Esophagus (tissue), 2 donors: ENCODE measurements around the gene WIZ. TPM values are rescaled to one million over a fixed set of nuclear protein-coding genes. Genes with fewer than 3 reads are reported as not detected.

ENCODE experiments used
- H3K27ac ChIP-seq, 2 donors: one replicate each; pipeline ENCODE4 v1.5.1; 2013; ENCODE audit warnings: low read depth in 2 of 2, mild to moderate bottlenecking in 2 of 2, inconsistent platforms in 1 of 2, low read length in 1 of 2, moderate library complexity in 1 of 2
- H3K27me3 ChIP-seq, 2 donors: one replicate each; pipeline ENCODE4 v1.6.1; 2013; ENCODE audit warnings: low read length in 2 of 2, control low read depth in 1 of 2, mild to moderate bottlenecking in 1 of 2; ENCODE audit not compliant: insufficient read depth in 2 of 2, control insufficient read depth in 1 of 2
- H3K36me3 ChIP-seq, 2 donors: one replicate each; pipeline ENCODE4 v1.6.1; 2013; ENCODE audit warnings: low read length in 1 of 2; ENCODE audit not compliant: control insufficient read depth in 2 of 2, insufficient read depth in 2 of 2
- H3K4me1 ChIP-seq, 2 donors: one replicate each; pipeline ENCODE4 v1.6.1; 2013; ENCODE audit warnings: low read length in 1 of 2; ENCODE audit not compliant: control insufficient read depth in 2 of 2, insufficient read depth in 2 of 2
- H3K4me3 ChIP-seq, 2 donors: one replicate each; pipeline ENCODE4 v1.5.1; 2013; ENCODE audit warnings: low read length in 2 of 2, mild to moderate bottlenecking in 2 of 2, low read depth in 1 of 2, moderate library complexity in 1 of 2
- H3K9me3 ChIP-seq, 2 donors: one replicate each; pipeline ENCODE4 v1.6.1; 2013; ENCODE audit warnings: mild to moderate bottlenecking in 2 of 2, low read depth in 1 of 2, low read length in 1 of 2, moderate library complexity in 1 of 2; ENCODE audit not compliant: control insufficient read depth in 2 of 2, insufficient read depth in 1 of 2
- WGBS, 2 donors: extraction: QIAGEN DNeasy Blood & Tissue Kit; methylation state at CpG; one replicate each; pipeline ENCODE4 v1.1.7; 2013; 5-methylcytosine and 5-hydroxymethylcytosine counted together
- polyA plus RNA-seq, 2 donors: library from polyadenylated mRNA; stranded (reverse); fragments of 200-250 nt; gene quantifications; one replicate each; pipeline ENCODE4 v1.2.3, GENCODE V29; 2013
- donor health status: healthy with polysubstance abuse.
- donor health status: Bipolar disorder and iron deficiency.

WIZ gene
- polyA plus RNA-seq, 2 donors, result 17.4 to 17.5 TPM

DNA sequence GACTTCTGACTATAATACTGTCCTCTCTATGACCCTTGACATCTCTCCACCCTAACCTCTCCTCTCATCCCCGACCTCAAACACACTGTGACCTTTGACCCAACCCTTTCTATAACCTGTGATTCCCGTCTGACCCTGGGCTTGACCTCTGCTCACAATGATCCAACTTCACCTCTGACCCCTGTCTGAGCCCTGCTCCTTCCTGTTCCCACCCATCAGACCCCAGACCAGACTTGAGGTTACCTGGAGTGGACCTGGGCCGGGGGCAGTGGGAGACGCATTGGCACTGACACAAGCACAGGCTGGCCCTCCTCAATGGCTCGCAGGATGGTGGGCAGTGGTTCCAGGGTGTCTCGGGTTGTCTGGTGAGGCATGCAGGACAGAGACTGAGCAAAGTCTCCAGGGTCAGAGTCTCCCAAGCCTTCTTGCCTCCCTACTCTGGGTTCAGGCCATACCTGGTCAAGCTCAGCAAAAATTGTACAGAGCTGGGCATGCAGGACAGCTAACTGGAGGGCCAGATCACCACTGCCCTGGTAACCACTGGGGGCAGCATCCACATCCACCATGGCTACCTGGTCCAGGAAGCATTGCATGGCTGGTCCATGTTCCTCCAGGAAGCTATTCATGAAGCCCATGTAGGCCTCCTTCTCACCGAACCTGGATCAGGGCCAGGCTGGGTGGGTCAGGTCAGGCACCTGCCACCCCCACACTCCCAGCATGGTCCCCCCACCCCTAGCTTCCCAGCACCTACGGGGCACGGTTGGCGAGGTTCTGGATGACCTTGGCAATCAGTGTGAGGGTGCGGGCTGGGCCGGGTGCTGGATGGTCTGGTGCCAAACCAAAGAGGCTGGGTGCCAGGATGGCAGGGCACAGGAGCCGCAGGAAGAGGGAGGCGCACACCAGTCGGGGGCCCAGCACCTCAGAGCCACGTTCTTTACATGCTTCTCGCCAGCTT is 4.4 kb upstream of the WIZ start:
- Histone ChIP-seq H3K27ac (no peak overlapping the region), H3K36me3 (no peaks in the 10 kb centered on the region), H3K4me3 (no peak overlapping the region), H3K9me3 (no peaks in the 10 kb centered on the region), H3K27me3 (no peaks in the 10 kb centered on the region), H3K4me1 (peaks cover 14 to 17% of the 10 kb centered on the region in 2 donors)
- WGBS, 2 donors, result 65 to 70% methylated on average over 17 of the region's 17 CpGs

DNA sequence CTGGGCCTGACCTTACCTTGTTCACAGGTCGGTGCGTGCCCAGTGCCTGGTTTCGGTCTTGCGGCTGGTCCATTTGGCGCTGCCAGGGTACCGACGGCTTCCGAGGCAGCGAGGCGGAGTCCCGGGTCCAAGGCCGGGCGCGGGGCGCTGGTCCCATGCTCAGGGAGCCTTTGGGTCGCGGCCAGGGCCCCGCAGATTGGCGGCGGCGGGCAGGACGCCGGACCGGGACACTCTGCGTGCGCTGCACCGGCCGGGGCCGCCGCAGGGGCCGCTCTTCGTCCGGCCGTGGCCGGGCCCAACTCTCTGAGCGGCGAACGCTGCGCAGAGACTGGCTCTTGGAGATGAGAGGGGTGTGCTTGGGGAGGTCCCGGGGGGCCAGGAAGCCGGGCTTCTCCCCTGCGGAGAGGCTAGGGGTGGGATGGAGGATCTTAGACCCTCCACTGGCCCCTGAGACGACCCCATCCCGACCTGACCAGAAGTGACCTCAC is 3.4 kb upstream of the WIZ start:
- no peaks in the 10 kb centered on the region for H3K9me3 ChIP-seq
- no peaks in the 10 kb centered on the region for H3K27me3 ChIP-seq
- WGBS, 2 donors, result 19 to 25% methylated on average over 42 to 44 of the region's 44 CpGs
- no peaks in the 10 kb centered on the region for H3K36me3 ChIP-seq
- peak overlapping the region in 1 of 2 donors; percentile 52 for H3K27ac ChIP-seq
- peaks cover 16 to 17% of the 10 kb centered on the region in 2 donors for H3K4me1 ChIP-seq
- H3K4me3 ChIP-seq, result peak overlapping the region; percentile 46 to 47

- peak overlapping the region; percentile 50 to 52 for H3K27ac ChIP-seq
- WGBS, 2 donors, result 19 to 23% methylated on average over 32 to 37 of the region's 37 CpGs
- no peaks in the 10 kb centered on the region for H3K36me3 ChIP-seq
Measured at GRCh38 chr19:15452111-15453047, 2.6 kb upstream of the WIZ start.

GRCh38 chr19:15450528-15450890 is 753 bp upstream of the WIZ start:
- WGBS, 2 donors, result 90 to 96% methylated on average over 1 of the region's 1 CpG
- H3K4me3 ChIP-seq, result no peak overlapping the region
- H3K27ac ChIP-seq, result peak overlapping the region in 1 of 2 donors; percentile 61

More at GRCh38 chr19:15452111-15453047, 2.6 kb upstream of the WIZ start:
- H3K9me3 ChIP-seq, result no peaks in the 10 kb centered on the region
- H3K27me3 ChIP-seq, result no peaks in the 10 kb centered on the region
- peak overlapping the region; percentile 46 to 47 for H3K4me3 ChIP-seq
- H3K4me1 ChIP-seq, result peaks cover 11 to 16% of the 10 kb centered on the region in 2 donors

DNA sequence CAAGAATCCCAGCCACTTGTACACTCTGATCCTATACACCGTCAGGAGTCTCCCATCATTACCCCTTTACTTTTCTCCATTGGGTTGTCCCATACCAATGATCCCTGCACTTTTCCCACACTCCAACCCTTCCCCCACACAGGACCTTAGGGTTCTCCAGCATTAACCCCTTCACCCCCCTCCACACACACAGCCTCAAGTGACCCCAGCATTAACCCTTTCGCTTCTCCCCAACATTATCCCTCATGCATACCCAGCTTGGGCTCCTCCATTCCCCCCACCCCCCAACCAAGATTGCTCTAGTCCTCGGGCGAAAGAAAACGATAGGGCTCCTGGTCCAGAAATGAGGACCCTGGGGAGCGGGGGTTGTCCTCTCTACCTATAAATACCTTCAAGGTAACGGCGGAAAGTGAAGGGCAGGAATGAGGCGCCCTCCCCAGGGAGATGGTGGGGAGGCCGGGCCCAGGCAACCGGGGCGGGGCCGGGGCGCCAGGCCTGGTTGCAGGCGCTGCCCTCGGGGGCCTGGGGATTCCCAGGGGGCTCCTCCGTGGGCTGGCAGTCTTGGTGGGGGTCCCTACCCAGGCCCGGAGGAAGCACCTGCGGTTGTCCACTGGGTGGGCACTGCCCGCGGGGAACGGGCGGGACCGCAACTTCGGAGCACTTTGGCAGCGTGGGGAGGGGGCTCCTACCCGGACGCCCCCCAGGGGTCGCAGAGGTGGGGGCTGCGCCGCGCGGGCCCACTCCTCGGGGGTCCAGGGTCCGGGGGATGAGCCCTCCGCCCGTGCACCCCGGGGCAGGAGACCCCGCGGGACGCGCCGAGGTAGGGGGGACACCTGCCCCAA is 757 bp downstream of the WIZ start:
- Histone ChIP-seq H3K4me1 (peaks cover 10 to 13% of the 10 kb centered on the region in 2 donors), H3K4me3 (peak overlapping the region; percentile 43 to 66), H3K27me3 (no peaks in the 10 kb centered on the region), H3K27ac (peak overlapping the region; percentile 13 to 67), H3K36me3 (no peaks in the 10 kb centered on the region), H3K9me3 (no peaks in the 10 kb centered on the region)
- 4 to 8% methylated on average over 32 to 43 of the region's 43 CpGs for WGBS, 2 donors

More at GRCh38 chr19:15450528-15450890, 753 bp upstream of the WIZ start:
- H3K27me3 ChIP-seq, result no peaks in the 10 kb centered on the region
- H3K9me3 ChIP-seq, result no peaks in the 10 kb centered on the region
- peaks cover 10 to 13% of the 10 kb centered on the region in 2 donors for H3K4me1 ChIP-seq
- H3K36me3 ChIP-seq, result no peaks in the 10 kb centered on the region

DNA sequence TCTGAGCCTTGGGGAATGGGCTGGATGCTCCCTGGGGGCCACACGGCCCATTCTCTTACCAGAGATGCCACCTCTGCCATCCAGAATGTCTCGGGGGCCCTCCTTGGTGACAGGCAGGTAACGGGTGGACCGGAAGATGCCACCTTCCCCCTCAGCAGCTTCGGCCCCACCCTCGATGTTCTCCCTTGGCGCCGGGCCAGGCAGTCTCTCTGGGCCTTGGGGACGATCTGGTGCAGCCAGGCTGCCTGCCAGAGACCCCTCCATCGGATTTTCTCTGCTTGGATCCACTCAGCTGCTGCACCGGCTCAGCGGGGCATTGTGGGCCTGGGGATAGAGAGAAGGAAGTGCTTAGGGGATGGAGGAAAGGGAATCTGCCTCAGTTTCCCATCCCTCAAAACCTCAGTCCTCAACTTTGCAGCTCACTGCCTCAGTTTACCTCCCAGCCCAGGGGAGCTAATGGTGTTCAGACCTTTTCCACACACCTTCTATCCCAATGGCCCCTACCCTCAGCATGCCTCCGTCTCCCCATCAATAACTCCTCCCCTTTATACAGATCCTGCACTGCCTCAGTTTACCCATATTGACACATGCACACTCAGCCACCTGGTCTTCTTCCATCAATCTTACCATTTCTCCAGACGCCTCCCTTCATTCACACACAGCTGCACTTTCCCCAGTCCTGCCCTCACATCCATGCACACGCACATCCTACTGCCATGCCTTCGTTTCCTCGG is 1.5 kb downstream of the WIZ start:
- 59 to 63% methylated on average over 17 of the region's 17 CpGs for WGBS, 2 donors
- peaks cover 8 to 13% of the 10 kb centered on the region in 2 donors for H3K4me1 ChIP-seq
- no peaks in the 10 kb centered on the region for H3K27me3 ChIP-seq
- no peaks in the 10 kb centered on the region for H3K36me3 ChIP-seq
- H3K9me3 ChIP-seq, result no peaks in the 10 kb centered on the region
- H3K27ac ChIP-seq, result no peak overlapping the region
- no peak overlapping the region for H3K4me3 ChIP-seq

- H3K27me3 ChIP-seq, result no peaks in the 10 kb centered on the region
- H3K27ac ChIP-seq, result no peak overlapping the region
- H3K4me1 ChIP-seq, result peaks cover 2 to 5% of the 10 kb centered on the region in 2 donors
- H3K36me3 ChIP-seq, result no peaks in the 10 kb centered on the region
- 84 to 92% methylated on average over 4 of the region's 4 CpGs for WGBS, 2 donors
- no peaks in the 10 kb centered on the region for H3K9me3 ChIP-seq
- H3K4me3 ChIP-seq, result no peak overlapping the region
Measured at GRCh38 chr19:15447057-15447456, 2.7 kb downstream of the WIZ start.

GRCh38 chr19:15445807-15446376 is 3.9 kb downstream of the WIZ start:
- WGBS, 2 donors, result 72 to 74% methylated on average over 7 of the region's 7 CpGs

More at GRCh38 chr19:15445807-15446376, 3.9 kb downstream of the WIZ start:
- no peaks in the 10 kb centered on the region for H3K9me3 ChIP-seq
- no peak overlapping the region for H3K27ac ChIP-seq
- H3K36me3 ChIP-seq, result no peaks in the 10 kb centered on the region
- H3K27me3 ChIP-seq, result no peaks in the 10 kb centered on the region
- H3K4me3 ChIP-seq, result no peak overlapping the region
- peaks cover 2 to 5% of the 10 kb centered on the region in 2 donors for H3K4me1 ChIP-seq
